T follicular helper cell (primary cell): Measurements from ENCODE around the gene SLC35F1.
"Not testable (repeated sequence)": the region's sequence is repeated elsewhere in the genome, so short reads cannot be mapped to it uniquely, and the experiment has no call there.

Experiments
- DNase-seq: peaks from one replicate; pipeline ENCODE4 v3.0.0-alpha.2; 2020; ENCODE audit warnings: low read depth
- total RNA-seq, 2 experiments: gene quantifications; one replicate each; lab custom pipeline; 2026; lab: John Stamatoyannopoulos, UW

Gene SLC35F1
- total RNA-seq = 0.24 to 1.9 reads per million in 2 experiments

GRCh38 chr6:117906958-117907600 lies at the start of gene SLC35F1:
TSS of gene SLC35F1 (plus strand) at chr6:117907264.
- DNase-seq = no peak

- DNase-seq = not testable (repeated sequence)
Measured at GRCh38 chr6:117858601-117859000, 48.5 kb upstream of the SLC35F1 start.

- no peak for DNase-seq
Measured at GRCh38 chr6:117861545-117861944, 45.5 kb upstream of the SLC35F1 start.

- DNase-seq = no peak
Measured at GRCh38 chr6:117866561-117866960, 40.5 kb upstream of the SLC35F1 start.

- DNase-seq = no peak
Measured at GRCh38 chr6:117870486-117871242, 36.4 kb upstream of the SLC35F1 start.

- no peak for DNase-seq
Measured at GRCh38 chr6:117880824-117881223, 26.2 kb upstream of the SLC35F1 start.

- DNase-seq = no peak
Measured at GRCh38 chr6:117890172-117890571, 16.9 kb upstream of the SLC35F1 start.

GRCh38 chr6:117906507-117906957 lies 532 bp upstream of the SLC35F1 start:
- DNase-seq = no peak

- DNase-seq = no peak
Measured at GRCh38 chr6:117907601-117908245, 659 bp downstream of the SLC35F1 start.

GRCh38 chr6:117908246-117909068 lies 1.4 kb downstream of the SLC35F1 start:
- no peak for DNase-seq

GRCh38 chr6:117909638-117910037 lies 2.6 kb downstream of the SLC35F1 start:
- no peak for DNase-seq

GRCh38 chr6:117910549-117910948 lies 3.5 kb downstream of the SLC35F1 start:
- DNase-seq = no peak

GRCh38 chr6:117911150-117911549 lies 4.1 kb downstream of the SLC35F1 start:
- no peak for DNase-seq

- no peak for DNase-seq
Measured at GRCh38 chr6:117911660-117912059, 4.6 kb downstream of the SLC35F1 start.

- DNase-seq = no peak
Measured at GRCh38 chr6:117915846-117916245, 8.8 kb downstream of the SLC35F1 start.

GRCh38 chr6:117916483-117916882 lies 9.4 kb downstream of the SLC35F1 start:
- DNase-seq = no peak

GRCh38 chr6:117917176-117917575 lies 10.1 kb downstream of the SLC35F1 start:
- DNase-seq = no peak

- DNase-seq = no peak
Measured at GRCh38 chr6:117918454-117918853, 11.4 kb downstream of the SLC35F1 start.

- DNase-seq = no peak
Measured at GRCh38 chr6:117919275-117919674, 12.2 kb downstream of the SLC35F1 start.

- DNase-seq = no peak
Measured at GRCh38 chr6:117919775-117920729, 13.0 kb downstream of the SLC35F1 start.

- DNase-seq = no peak
Measured at GRCh38 chr6:117924690-117925089, 17.6 kb downstream of the SLC35F1 start.
